ENCODE data around the gene LRRN2. TPM values are rescaled to one million over a fixed set of nuclear protein-coding genes. Genes with fewer than 3 reads are reported as not detected.

The LRRN2 gene
- total and polyA plus RNA-seq, 9 of the 15 experiments (the other 6 are each of a cell fraction or from before 2014, with no cell fraction given): 0.05 TPM; not detected in 8

- no peak for TF ChIP-seq CXXC5 (CRISPR knock-in tag; IDR thresholded peaks at IDR 0.05)
- TF ChIP-seq UBTF (IDR thresholded peaks at IDR 0.05; ENCODE audit: borderline replicate concordance in 1 of 2, low read depth in 2 of 2, low read length in 2 of 2): no peak
- no peak for TF ChIP-seq SAFB2 (IDR thresholded peaks at IDR 0.05; ENCODE audit: borderline replicate concordance, low read depth, low read length, severe bottlenecking)
- no peak for TF ChIP-seq GATAD2A (IDR thresholded peaks at IDR 0.05)
- no peak for TF ChIP-seq FOXJ3 (CRISPR knock-in tag; IDR thresholded peaks at IDR 0.05)
- TF ChIP-seq RFX5 (IDR thresholded peaks at IDR 0.05; ENCODE audit: low read depth, low read length): no peak
- TF ChIP-seq HINFP (tag; conservative IDR thresholded peaks at IDR 0.05; ENCODE audit: low read depth): 0 out of 2 replicates have a peak, but pooled peaks have one; percentile 16
- TF ChIP-seq MEF2A (IDR thresholded peaks at IDR 0.05; ENCODE audit: control insufficient read depth, low read depth, low read length): no peak
- no peak for TF ChIP-seq ARID4B (CRISPR knock-in tag; IDR thresholded peaks at IDR 0.05)
- TF ChIP-seq ZNF280A (IDR thresholded peaks at IDR 0.05; ENCODE audit: low read depth, partially characterized antibody): no peak
- no peak for TF ChIP-seq RBM17 (IDR thresholded peaks at IDR 0.05; ENCODE audit: borderline replicate concordance, low read depth, low read length)
- no peak for TF ChIP-seq MXI1 (IDR thresholded peaks at IDR 0.05; ENCODE audit: low read depth, low read length)
- no peak for TF ChIP-seq ATF6 (CRISPR knock-in tag; IDR thresholded peaks at IDR 0.05)
Measured at GRCh38 chr1:204670152-204670927, 15.2 kb downstream of the LRRN2 start (continued).

Data from K562 (cell line).